ENCODE data around the gene SHISA6. TPM values are rescaled to one million over a fixed set of nuclear protein-coding genes. Genes with fewer than 3 reads are reported as not detected.

SHISA6 gene
- total RNA-seq, 1 experiment from 2014 or later: not detected

- no peak for DNase-seq (ENCODE audit: extremely low read depth, low read depth)
These were observed 23.3 kb downstream of the SHISA6 start for GRCh38 chr17:11264183-11264871.

GRCh38 chr17:11267999-11268575 lies 27.1 kb downstream of the SHISA6 start:
- DNase-seq (ENCODE audit: extremely low read depth, low read depth): no peak

GRCh38 chr17:11269210-11269609 lies 28.2 kb downstream of the SHISA6 start:
- DNase-seq (ENCODE audit: extremely low read depth, low read depth): no peak

- no peak for DNase-seq (ENCODE audit: extremely low read depth, low read depth)
These were observed 31.2 kb downstream of the SHISA6 start for GRCh38 chr17:11272191-11272590.

GRCh38 chr17:11273596-11273995 lies 32.6 kb downstream of the SHISA6 start:
- no peak for DNase-seq (ENCODE audit: extremely low read depth, low read depth)

- no peak for DNase-seq (ENCODE audit: extremely low read depth, low read depth)
These were observed 33.1 kb downstream of the SHISA6 start for GRCh38 chr17:11274106-11274505.

DNA sequence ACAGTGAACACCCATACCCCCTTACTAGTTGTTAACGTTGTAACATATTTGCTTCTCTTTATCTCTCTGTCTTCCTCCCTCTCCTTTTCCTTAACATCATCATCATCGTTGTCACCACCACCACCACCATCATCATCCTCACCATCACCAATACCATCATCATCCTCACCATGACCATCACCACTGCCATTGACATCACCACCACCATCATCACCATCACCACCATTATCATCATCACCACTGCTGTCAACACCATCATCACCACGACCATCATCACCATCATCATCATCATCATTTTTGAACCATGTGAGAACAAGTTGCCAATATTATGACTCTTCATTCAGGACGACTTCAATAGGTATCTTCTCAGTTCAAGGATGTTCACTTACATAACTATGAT lies 35.5 kb downstream of the SHISA6 start:
- DNase-seq (ENCODE audit: extremely low read depth, low read depth): no peak

- no peak for DNase-seq (ENCODE audit: extremely low read depth, low read depth)
These were observed 37.4 kb downstream of the SHISA6 start for GRCh38 chr17:11278186-11278991.

- no peak for DNase-seq (ENCODE audit: extremely low read depth, low read depth)
These were observed 37.9 kb downstream of the SHISA6 start for GRCh38 chr17:11278992-11279270.

DNA sequence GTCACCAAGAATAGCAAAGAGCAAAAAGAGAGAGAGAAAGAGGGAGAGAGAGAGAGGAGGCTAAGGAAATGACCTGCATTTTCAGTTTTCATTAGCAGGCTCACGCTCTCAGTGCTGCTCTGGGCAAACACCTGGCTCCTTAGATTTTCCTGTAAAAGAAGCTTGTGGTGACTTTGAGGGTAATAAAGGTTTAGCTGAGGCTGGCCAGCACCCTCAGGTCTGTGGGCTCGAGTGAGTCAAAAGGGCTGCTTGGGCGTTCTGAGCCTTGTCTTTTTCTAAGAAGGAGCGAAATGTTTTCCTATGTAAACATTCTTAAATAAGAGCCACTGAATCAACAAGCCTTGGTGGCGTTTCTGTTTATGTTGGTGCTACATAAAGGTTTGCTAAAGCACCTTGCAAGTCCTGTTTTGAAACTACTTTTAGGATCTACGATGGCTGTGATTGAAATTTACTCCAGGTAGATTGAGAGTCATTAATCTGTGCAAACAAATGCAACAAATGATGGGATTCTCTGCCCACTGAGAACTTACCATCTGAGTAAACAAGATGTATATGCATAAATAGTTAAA lies 38.8 kb downstream of the SHISA6 start:
- DNase-seq (ENCODE audit: extremely low read depth, low read depth): no peak

- no peak for DNase-seq (ENCODE audit: extremely low read depth, low read depth)
These were observed 41.6 kb downstream of the SHISA6 start for GRCh38 chr17:11282586-11282985.

DNA sequence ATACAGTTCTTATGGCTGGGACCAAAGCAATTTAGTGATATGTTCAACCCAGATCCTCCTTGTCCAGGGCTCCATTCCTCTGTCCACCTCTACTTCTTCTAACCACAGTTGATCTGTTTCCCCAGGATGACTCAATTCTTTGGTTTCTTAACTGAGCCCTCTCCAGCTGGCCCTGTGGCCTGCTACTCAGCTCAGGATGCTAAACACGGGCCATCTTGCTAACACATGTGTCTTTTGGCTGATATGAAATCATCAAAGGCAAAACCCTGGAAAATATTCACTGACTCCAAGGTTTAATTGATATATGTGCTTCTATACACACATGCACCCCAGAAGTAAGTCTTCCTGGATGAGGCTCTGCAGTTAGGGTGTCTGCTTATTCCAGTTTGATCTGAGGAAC lies 43.8 kb downstream of the SHISA6 start:
- DNase-seq (ENCODE audit: extremely low read depth, low read depth): no peak

GRCh38 chr17:11285946-11286345 lies 44.9 kb downstream of the SHISA6 start:
- no peak for DNase-seq (ENCODE audit: extremely low read depth, low read depth)

DNA sequence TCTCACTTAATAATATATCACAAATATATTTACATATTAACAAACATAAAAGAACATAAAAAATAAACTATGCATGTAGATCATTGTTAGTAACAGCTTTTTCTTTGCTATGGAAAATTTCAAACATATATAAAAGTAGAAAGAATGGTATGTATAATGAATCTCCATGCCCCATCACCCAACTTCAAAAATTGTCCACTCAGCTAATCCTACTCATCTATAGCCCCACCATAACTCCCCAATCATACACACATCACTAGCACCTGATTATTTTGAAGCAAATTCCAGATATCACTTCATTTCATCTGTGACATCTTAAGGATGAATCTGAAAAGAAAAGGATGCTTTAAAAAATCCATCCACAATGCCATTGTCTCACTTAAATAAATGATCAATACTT lies 46.8 kb downstream of the SHISA6 start:
- DNase-seq (ENCODE audit: extremely low read depth, low read depth): no peak

DNA sequence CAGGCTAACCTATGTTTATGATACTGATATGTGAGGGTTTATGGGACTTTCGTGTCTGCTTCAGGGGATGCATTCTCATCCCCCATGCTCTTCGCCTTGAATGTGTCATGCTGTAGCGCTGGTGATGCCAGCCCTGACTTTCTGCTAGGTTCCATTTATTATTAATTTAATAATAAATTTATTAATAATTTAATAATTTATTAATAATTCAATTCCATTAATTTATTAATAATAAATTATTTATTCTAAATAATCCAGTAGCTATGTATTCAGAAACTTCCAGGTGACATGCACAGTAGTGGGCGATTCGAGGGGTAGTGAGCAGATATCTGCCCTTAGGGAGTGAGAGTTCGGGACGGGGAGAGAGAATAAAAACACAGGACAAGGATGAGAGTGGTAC lies 49.8 kb downstream of the SHISA6 start:
- DNase-seq (ENCODE audit: extremely low read depth, low read depth): no peak

DNA sequence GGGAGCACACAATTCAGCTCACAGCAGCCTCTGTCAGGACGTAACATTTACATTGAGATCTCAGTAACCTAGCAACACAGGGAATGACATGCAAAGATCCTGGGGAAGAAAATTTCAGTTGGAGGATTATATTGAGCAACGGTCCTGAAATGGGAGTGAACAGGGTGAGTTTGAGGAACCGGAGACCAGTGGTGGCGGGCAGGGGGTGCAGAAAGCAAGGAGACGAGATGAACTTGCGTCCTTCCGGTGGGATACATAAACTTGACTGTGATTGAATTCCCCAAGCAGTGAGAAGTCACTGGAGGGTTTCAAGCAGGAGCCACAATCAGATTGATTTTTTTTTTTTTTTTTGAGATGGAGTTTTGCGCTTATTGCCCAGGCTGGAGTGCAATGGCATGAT lies 51.5 kb downstream of the SHISA6 start:
- DNase-seq (ENCODE audit: extremely low read depth, low read depth): no peak

GRCh38 chr17:11293480-11293879 lies 52.5 kb downstream of the SHISA6 start:
- DNase-seq (ENCODE audit: extremely low read depth, low read depth): no peak

GRCh38 chr17:11294826-11295225 lies 53.8 kb downstream of the SHISA6 start:
- no peak for DNase-seq (ENCODE audit: extremely low read depth, low read depth)

DNA sequence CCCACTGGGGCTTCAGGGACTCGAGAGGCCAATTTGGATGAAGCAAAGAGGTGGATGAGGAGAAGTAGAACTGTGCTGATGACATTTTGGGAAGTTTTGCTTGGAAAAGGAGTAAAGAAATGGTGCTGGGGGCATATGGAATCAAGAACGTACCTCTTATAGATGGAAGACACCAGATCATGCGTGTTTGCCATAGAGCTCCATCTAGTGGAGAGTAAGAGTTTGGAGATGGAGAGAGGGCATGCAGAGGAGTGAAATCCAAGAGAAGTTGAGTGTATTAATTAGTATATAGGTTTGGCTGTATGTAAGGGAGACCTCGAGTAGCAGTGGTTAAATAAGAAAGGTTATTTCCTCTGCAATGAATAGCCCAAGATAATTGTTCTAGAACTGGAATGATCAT lies 56.0 kb downstream of the SHISA6 start:
- DNase-seq (ENCODE audit: extremely low read depth, low read depth): no peak

GRCh38 chr17:11298401-11298800 lies 57.4 kb downstream of the SHISA6 start:
- DNase-seq (ENCODE audit: extremely low read depth, low read depth): no peak

DNA sequence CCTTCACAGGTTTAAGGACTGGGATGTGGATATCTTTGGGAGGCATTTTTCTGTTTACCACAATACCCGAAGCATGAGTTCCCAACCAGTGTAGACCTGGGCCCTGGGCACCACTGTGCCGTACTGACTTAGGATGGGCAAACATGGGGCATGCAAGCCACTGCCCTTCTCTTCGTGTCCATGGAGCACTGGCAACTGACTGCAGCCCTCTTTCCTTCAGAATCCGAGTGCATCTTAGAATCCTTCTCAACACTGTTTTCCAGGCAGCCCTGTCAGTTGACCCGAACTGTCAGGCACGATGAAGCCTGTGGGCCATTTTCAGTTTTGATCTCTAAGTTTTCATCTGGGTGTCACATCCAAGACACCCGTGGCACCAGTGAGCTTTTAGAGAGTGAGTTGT lies 59.2 kb downstream of the SHISA6 start:
- DNase-seq (ENCODE audit: extremely low read depth, low read depth): no peak

- no peak for DNase-seq (ENCODE audit: extremely low read depth, low read depth)
These were observed 59.7 kb downstream of the SHISA6 start for GRCh38 chr17:11300738-11301137.

All from NCI-H460 (cell line).